Hepatocyte (in vitro differentiated cells): ENCODE data around the gene PHF19. TPM values are rescaled to one million over a fixed set of nuclear protein-coding genes. Genes with fewer than 3 reads are reported as not detected.
A peak's percentile ranks its signal among the peaks of the same experiment; 100 is the strongest.

ENCODE experiments used
- DNase-seq: peaks from one replicate; pipeline ENCODE4 v3.0.0-alpha.2; 2016; ENCODE audit warnings: low spot score
- H2AFZ ChIP-seq: fragments of 200-600 bp; sonication (generic); 2 replicates; pipeline ENCODE4 v1.6.0; 2016; ENCODE audit warnings: antibody characterized with exemption, mild to moderate bottlenecking
- H3K27ac ChIP-seq: fragments of 200-600 bp; sonication (generic); 2 replicates; pipeline ENCODE4 v1.5.1; 2016; ENCODE audit warnings: mild to moderate bottlenecking
- H3K27me3 ChIP-seq: fragments of 200-600 bp; sonication (generic); 2 replicates; pipeline ENCODE4 v1.6.1; 2016
- H3K36me3 ChIP-seq: fragments of 200-600 bp; sonication (generic); replicated peaks from 2 replicates; pipeline ENCODE4 v1.5.1; 2016; ENCODE audit warnings: low read depth; ENCODE audit not compliant: insufficient read depth
- H3K4me1 ChIP-seq: fragments of 200-600 bp; sonication (generic); 2 replicates; pipeline ENCODE4 v1.5.1; 2016; ENCODE audit warnings: mild to moderate bottlenecking, moderate library complexity; ENCODE audit not compliant: insufficient read depth
- H3K4me2 ChIP-seq: fragments of 200-600 bp; sonication (generic); 2 replicates; pipeline ENCODE4 v1.6.0; 2016
- H3K4me3 ChIP-seq: fragments of 200-600 bp; sonication (generic); 2 replicates; pipeline ENCODE4 v1.5.1; 2016; ENCODE audit warnings: mild to moderate bottlenecking
- H3K79me2 ChIP-seq: fragments of 200-600 bp; sonication (generic); 2 replicates; pipeline ENCODE4 v1.6.0; 2017; ENCODE audit warnings: mild to moderate bottlenecking
- H3K9me2 ChIP-seq: fragments of 200-600 bp; sonication (generic); replicated peaks from 2 replicates; pipeline ENCODE4 v1.6.0; 2017; ENCODE audit warnings: mild to moderate bottlenecking; ENCODE audit not compliant: insufficient read depth
- H3K9me3 ChIP-seq: fragments of 200-600 bp; sonication (generic); 2 replicates; pipeline ENCODE4 v1.5.1; 2016; ENCODE audit warnings: low read depth, mild to moderate bottlenecking
- H4K20me1 ChIP-seq: fragments of 200-600 bp; sonication (generic); 2 replicates; pipeline ENCODE4 v1.6.0; 2016; ENCODE audit warnings: mild to moderate bottlenecking; ENCODE audit not compliant: insufficient read depth, poor library complexity, severe bottlenecking
- CTCF ChIP-seq: fragments of 200-600 bp; sonication (generic); IDR thresholded peaks from 2 replicates; pipeline ENCODE4 v1.5.1; 2016; ENCODE audit warnings: antibody characterized with exemption, mild to moderate bottlenecking; ENCODE audit not compliant: poor library complexity
- EZH2 ChIP-seq: fragments of 200-600 bp; sonication (generic); IDR thresholded peaks from 2 replicates; pipeline ENCODE4 v1.6.1; 2016; ENCODE audit warnings: antibody characterized with exemption, mild to moderate bottlenecking, borderline replicate concordance
- EZH2phosphoT487 ChIP-seq: fragments of 200-600 bp; sonication (generic); IDR thresholded peaks from one replicate; pipeline ENCODE4 v1.6.1; 2018; ENCODE audit warnings: antibody characterized with exemption, mild to moderate bottlenecking, low read depth, moderate library complexity; ENCODE audit not compliant: unreplicated experiment, severe bottlenecking
- WGBS: methylation state at CpG from one replicate; pipeline ENCODE4 v1.1.6; 2016; ENCODE audit warnings: low lambda C conversion rate; ENCODE audit errors: missing lambda C conversion rate; 5-methylcytosine and 5-hydroxymethylcytosine counted together
- polyA plus RNA-seq: library from polyadenylated mRNA; unstranded; fragments of >200 nt; fragmentation: Nextera tagmentation; extraction: Ambion mirVana; gene quantifications from 2 replicates; pipeline ENCODE4 v1.2.1, GENCODE V29; 2016
- total RNA-seq: library from RNA; depleted of rRNA; stranded (reverse); fragments of >200 nt; gene quantifications from 2 replicates; pipeline ENCODE4 v1.2.3, GENCODE V29; 2014

The PHF19 gene
- total and polyA plus RNA-seq, 2 experiments from 2014 or later, result 30.9 to 34.8 TPM

GRCh38 chr9:120918931-120919842, 42.2 kb upstream of the PHF19 start:
- 79% methylated on average over 19 of the region's 20 CpGs for WGBS
- Histone ChIP-seq H3K4me1 (peaks cover 58% of the 10 kb centered on the region), H3K9me2 (no peaks in the 10 kb centered on the region), H3K27me3 (no peaks in the 10 kb centered on the region), H3K27ac (peak overlapping the region; percentile 70), H3K9me3 (no peaks in the 10 kb centered on the region), H3K36me3 (no peaks in the 10 kb centered on the region), H2AFZ (no peak overlapping the region), H3K4me2 (peak overlapping the region; percentile 23), H4K20me1 (no peaks in the 10 kb centered on the region), H3K4me3 (no peak overlapping the region), H3K79me2 (no peaks in the 10 kb centered on the region)
- no peak for TF ChIP-seq EZH2
- no peak for TF ChIP-seq CTCF
- TF ChIP-seq EZH2phosphoT487, result no peak
- no peak for DNase-seq

- Histone ChIP-seq H3K9me3 (no peaks in the 10 kb centered on the region), H3K36me3 (no peaks in the 10 kb centered on the region), H3K27ac (peak overlapping the region; percentile 70), H2AFZ (no peak overlapping the region), H3K4me1 (peaks cover 55% of the 10 kb centered on the region), H3K4me3 (no peak overlapping the region), H3K4me2 (no peak overlapping the region), H4K20me1 (no peaks in the 10 kb centered on the region), H3K79me2 (no peaks in the 10 kb centered on the region), H3K27me3 (no peaks in the 10 kb centered on the region), H3K9me2 (no peaks in the 10 kb centered on the region)
- no peak for DNase-seq
- 99% methylated on average over 4 of the region's 4 CpGs for WGBS
- no peak for TF ChIP-seq EZH2
Measured at GRCh38 chr9:120917929-120918762, 41.2 kb upstream of the PHF19 start.

- no peak for DNase-seq
- no peaks in the 10 kb centered on the region for H3K79me2 ChIP-seq
- TF ChIP-seq EZH2, result no peak
- TF ChIP-seq CTCF, result no peak
- no peak for TF ChIP-seq EZH2phosphoT487
- H4K20me1 ChIP-seq, result no peaks in the 10 kb centered on the region
- H3K4me1 ChIP-seq, result peaks cover 48% of the 10 kb centered on the region
- no peaks in the 10 kb centered on the region for H3K9me3 ChIP-seq
- no peak overlapping the region for H3K4me2 ChIP-seq
- WGBS, result 80% methylated on average over 8 of the region's 8 CpGs
- no peaks in the 10 kb centered on the region for H3K9me2 ChIP-seq
- H3K36me3 ChIP-seq, result no peaks in the 10 kb centered on the region
- no peak overlapping the region for H3K4me3 ChIP-seq
- no peak overlapping the region for H2AFZ ChIP-seq
- H3K27me3 ChIP-seq, result no peaks in the 10 kb centered on the region
- peak overlapping the region; percentile 71 for H3K27ac ChIP-seq
Measured at GRCh38 chr9:120916991-120917880, 40.2 kb upstream of the PHF19 start.
